K562 (cell line): Measurements from ENCODE around the gene PDCD5. TPM values are rescaled to one million over a fixed set of nuclear protein-coding genes. Genes with fewer than 3 reads are reported as not detected.

Source experiments
- ARNT ChIP-seq, 2 experiments: fragments of 450-650 bp; IDR thresholded peaks; 2 replicates each; pipeline ENCODE4 v1.6.1; 2016; ENCODE audit warnings: mild to moderate bottlenecking in 1 of 2
- L3MBTL2 ChIP-seq: fragments of 450-650 bp; IDR thresholded peaks from 2 replicates; pipeline ENCODE4 v1.6.1; 2016; ENCODE audit warnings: mild to moderate bottlenecking, moderate library complexity
- RCOR1 ChIP-seq, 2 experiments: IDR thresholded peaks; 2 replicates each; pipeline ENCODE4 v1.6.1; 2012; ENCODE audit warnings: low read depth in 2 of 2, low read length in 2 of 2, borderline replicate concordance in 1 of 2, improper control_type of control experiment in 1 of 2
- RFX1 ChIP-seq: fragments of 450-650 bp; IDR thresholded peaks from 2 replicates; pipeline ENCODE4 v1.6.1; 2016; ENCODE audit warnings: mild to moderate bottlenecking, moderate library complexity
- RUNX1 ChIP-seq: sonication (generic); IDR thresholded peaks from 2 replicates; pipeline ENCODE4 v1.6.1; 2016; ENCODE audit warnings: antibody characterized with exemption, low read depth
- XRCC5 ChIP-seq: fragments of 200-400 bp; formaldehyde crosslinking; IDR thresholded peaks from 2 replicates; pipeline ENCODE4 v1.6.1; 2017; ENCODE audit warnings: low read depth, mild to moderate bottlenecking, low read length
- ZBTB2 ChIP-seq: fragments of 450-650 bp; IDR thresholded peaks from 2 replicates; pipeline ENCODE4 v1.6.1; 2016; ENCODE audit warnings: antibody characterized with exemption
- ZNF282 ChIP-seq: sonication (generic); formaldehyde crosslinking; IDR thresholded peaks from 2 replicates; pipeline ENCODE4 v1.8.1; 2023; ENCODE audit warnings: missing genetic modification reagents
- ZNF584 ChIP-seq: fragments of 200-800 bp; sonication (Bioruptor generic); IDR thresholded peaks from 2 replicates; pipeline ENCODE4 v1.6.1; 2016; ENCODE audit warnings: low read depth, mild to moderate bottlenecking, missing genetic modification characterization, missing compliant biosample characterization
- ZNF639 ChIP-seq, 2 experiments: fragments of 200-800 bp in 1 of 2; sonication (Bioruptor generic) in 1 of 2; sonication (generic) in 1 of 2; formaldehyde crosslinking in 1 of 2; IDR thresholded peaks in 1 of 2; conservative IDR thresholded peaks in 1 of 2; 2 replicates each; pipeline versions ENCODE4 v1.5.0 to v1.6.1; 2016 to 2020; ENCODE audit warnings: missing compliant biosample characterization in 1 of 2, missing genetic modification characterization in 1 of 2, missing genetic modification reagents in 1 of 2
- polyA plus RNA-seq, 8 experiments: library from polyadenylated mRNA; depleted of rRNA in 4 of 8; stranded (reverse) in 5 of 8; unstranded in 3 of 8; fragments of >200 nt; fragmentation: Nextera tagmentation in 2 of 8; fragmentation: Illumina TruSeq in 1 of 8; extraction: Ambion mirVana in 2 of 8; extraction: Trizol in 1 of 8; gene quantifications; 2 replicates each; pipeline versions ENCODE4 v1.2.1 to v1.2.3, GENCODE V29; 2011 to 2014; ENCODE audit warnings: inconsistent platforms in 1 of 8, missing spikeins in 1 of 8
- total RNA-seq, 7 experiments: library from RNA; depleted of rRNA in 6 of 7; stranded (reverse); fragments of >200 nt in 6 of 7; fragmentation: Illumina TruSeq in 2 of 7; extraction: Trizol in 2 of 7; gene quantifications; 2 replicates each; pipeline versions ENCODE4 v1.2.1 to v1.2.3, GENCODE V29; 2011 to 2021; ENCODE audit warnings: low replicate concordance in 1 of 7

Gene PDCD5
- total and polyA plus RNA-seq, 9 of the 15 experiments (the other 6 are each of a cell fraction or from before 2014, with no cell fraction given), result 122 to 322 (median 269) TPM

- no peak for TF ChIP-seq ZBTB2
- no peak for TF ChIP-seq L3MBTL2
- no peak for TF ChIP-seq XRCC5
- no peak for TF ChIP-seq RUNX1
- TF ChIP-seq ZNF282 (CRISPR knock-in tag), result no peak
- TF ChIP-seq ZNF639 (CRISPR knock-in tag; conservative IDR thresholded peaks at IDR 0.05 in 1 of 2, IDR thresholded peaks at IDR 0.05 in 1 of 2), result no peak
- TF ChIP-seq ZNF584 (CRISPR knock-in tag), result no peak
- TF ChIP-seq RCOR1 (IDR thresholded peaks at IDR 0.05; ENCODE audit: borderline replicate concordance in 1 of 2, low read depth in 2 of 2, low read length in 2 of 2), result no peak
- TF ChIP-seq ARNT (IDR thresholded peaks at IDR 0.05), result no peak
- TF ChIP-seq RFX1, result no peak
Measured at GRCh38 chr19:32603961-32604360, 23.0 kb downstream of the PDCD5 start (continued).
